CD4-positive, alpha-beta T cell treated with Interleukin-6 for 4 hours (primary cell): Measurements from ENCODE around the gene SPTBN2.
"Not testable (repeated sequence)": the region's sequence is repeated elsewhere in the genome, so short reads cannot be mapped to it uniquely, and the experiment has no call there.

Experiments
- DNase-seq: peaks from one replicate; pipeline ENCODE4 v3.0.0-alpha.2; 2020; ENCODE audit warnings: mixed read lengths

Gene SPTBN2

GRCh38 chr11:66683877-66684276 is 45.1 kb downstream of the SPTBN2 start:
- no peak for DNase-seq

DNA sequence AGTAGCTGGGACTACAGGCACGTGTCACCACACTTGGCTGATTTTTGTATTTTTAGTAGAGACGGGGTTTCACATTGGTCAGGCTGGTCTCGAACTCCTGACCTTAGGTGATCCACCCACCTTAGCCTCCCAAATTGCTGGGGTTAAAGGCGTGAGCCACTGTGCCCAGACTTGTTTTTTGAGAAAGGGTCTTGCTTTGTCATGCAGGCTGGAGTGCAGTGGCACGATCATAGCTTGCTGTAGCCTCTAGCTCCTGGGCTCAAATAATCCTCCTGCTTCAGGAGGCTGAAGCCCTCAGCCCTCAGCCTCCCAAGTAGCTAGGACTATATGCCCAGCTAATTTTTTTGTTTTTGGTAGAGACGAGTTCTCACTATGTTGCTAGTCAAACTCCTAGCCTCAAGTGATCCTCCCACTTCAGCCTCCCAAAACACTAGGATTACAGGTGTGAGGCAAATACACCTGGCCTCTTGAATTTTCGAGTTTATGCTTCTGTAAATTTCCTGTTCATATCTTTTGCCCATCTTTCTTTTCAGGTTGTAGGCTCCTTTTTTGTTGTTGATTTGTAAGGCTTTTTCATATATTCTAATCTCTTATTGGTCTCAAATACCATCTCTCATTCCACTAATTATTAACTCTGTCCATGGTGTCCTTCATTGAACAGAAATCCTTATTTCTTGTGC is 47.9 kb downstream of the SPTBN2 start:
- no peak for DNase-seq

GRCh38 chr11:66677599-66678375 is 51.2 kb downstream of the SPTBN2 start, which contains the start of gene RBM4B:
Gene RBM4B, minus strand, starts transcription at chr11:66677887. Its CDS starts 808 bp downstream, at chr11:66677079.
- DNase-seq = peak; percentile 97

GRCh38 chr11:66676931-66677598 is 52.0 kb downstream of the SPTBN2 start:
- DNase-seq = no peak

DNA sequence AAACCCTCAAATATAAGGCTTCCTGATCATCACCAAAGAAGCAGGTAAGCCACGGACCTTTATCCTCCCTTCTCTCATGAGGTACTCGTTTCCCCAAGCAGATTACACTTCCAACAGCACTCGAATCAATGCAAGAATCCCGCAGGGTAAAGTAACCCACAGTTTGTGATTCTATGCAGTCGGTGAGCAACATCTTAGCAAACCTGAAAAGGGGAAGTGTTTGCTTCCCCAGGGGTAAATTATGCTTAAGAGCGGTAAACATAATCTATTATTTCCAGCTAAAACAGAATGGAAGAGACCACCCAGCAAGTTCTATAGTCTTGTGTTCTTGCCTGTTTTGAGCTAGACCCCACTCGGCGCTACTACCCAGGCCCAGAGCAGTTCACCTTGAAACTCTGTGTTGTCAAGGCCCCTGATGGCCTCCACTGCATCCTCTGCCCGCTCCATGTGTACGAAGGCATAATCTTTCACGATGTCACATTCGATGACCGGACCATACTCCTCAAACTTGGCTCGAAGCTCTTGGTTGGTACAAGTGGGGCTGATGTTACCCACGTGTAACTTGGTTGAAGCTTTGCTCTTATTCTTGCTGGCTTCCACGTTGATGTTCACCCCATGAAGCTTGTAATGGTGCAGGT is 52.6 kb downstream of the SPTBN2 start:
- DNase-seq = no peak

- DNase-seq = no peak
These were observed 53.9 kb downstream of the SPTBN2 start for GRCh38 chr11:66674964-66675602.

DNA sequence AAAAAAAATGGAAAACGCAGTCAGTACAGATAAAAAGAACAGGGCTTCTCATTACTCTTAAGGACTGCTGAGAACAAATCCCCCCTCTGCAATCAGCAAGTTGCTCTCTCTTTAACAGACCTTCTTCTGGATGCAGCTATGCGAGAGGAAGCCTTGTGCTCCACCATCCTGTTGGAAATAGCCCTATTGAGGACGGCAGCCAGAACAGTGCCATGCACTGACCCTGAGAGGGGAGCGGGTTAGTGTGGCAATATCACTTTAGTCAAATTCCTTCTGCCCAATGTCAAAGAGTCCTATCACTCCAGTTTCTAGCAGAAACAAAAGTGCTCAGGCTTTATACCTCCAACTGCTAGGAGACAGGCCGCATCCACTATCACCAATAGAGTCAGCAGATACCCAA is 58.2 kb downstream of the SPTBN2 start:
- DNase-seq = no peak

- no peak for DNase-seq
These were observed 63.6 kb downstream of the SPTBN2 start for GRCh38 chr11:66665369-66665768.

DNA sequence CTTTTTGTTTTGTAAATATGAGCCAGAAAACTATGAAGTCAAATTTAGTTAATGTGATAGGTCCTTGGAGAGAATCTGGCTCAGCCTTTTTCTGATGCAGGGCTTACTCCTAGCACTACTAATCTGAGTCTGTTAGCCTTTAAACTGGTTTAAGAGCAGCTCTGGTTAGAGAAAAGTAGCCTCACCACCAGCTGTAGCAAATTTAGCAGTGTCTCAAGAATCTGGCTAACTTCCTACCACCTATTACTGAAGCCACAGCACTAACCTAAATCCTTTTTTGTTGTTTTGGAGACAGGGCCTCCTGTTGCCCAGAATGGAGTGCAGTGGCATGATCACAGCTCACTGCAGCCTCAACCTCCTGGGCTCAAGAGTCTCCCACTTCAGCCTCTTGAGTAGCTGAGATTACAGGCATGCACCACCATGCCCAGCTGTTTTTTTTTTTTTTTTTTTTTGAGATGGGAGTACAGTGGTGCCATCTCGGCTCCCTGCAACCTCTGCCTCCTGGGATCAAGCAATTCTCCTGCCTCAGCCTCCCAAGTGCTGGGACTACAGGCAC is 65.2 kb downstream of the SPTBN2 start:
- DNase-seq = no peak

GRCh38 chr11:66659763-66660162 is 69.3 kb downstream of the SPTBN2 start:
- no peak for DNase-seq

GRCh38 chr11:66653123-66653522 is 75.9 kb downstream of the SPTBN2 start:
- no peak for DNase-seq

DNA sequence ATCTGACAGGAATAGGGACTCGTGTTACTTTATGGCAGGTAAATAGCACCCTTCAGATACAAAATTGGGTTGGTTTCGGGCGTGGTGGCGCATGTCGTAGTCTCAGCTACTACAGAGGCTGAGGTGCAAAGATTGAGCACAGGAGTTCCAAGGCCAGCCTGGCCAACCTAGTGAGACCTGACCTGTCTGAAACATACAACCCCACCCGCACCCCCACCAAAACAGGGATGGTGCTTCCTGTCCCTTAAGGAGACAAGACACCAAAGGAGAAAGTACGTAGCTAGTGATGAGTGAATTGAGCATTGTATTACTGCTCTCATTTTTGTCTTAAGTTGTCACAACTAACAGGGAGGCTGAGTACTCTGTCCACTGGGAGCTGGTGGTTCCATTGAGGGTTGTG is 76.4 kb downstream of the SPTBN2 start:
- no peak for DNase-seq

GRCh38 chr11:66651016-66651415 is 78.0 kb downstream of the SPTBN2 start:
- no peak for DNase-seq

GRCh38 chr11:66649903-66650302 is 79.1 kb downstream of the SPTBN2 start:
- DNase-seq = no peak

GRCh38 chr11:66646828-66647227 is 82.2 kb downstream of the SPTBN2 start:
- DNase-seq = no peak

GRCh38 chr11:66643745-66644437 is 85.1 kb downstream of the SPTBN2 start:
- no peak for DNase-seq

DNA sequence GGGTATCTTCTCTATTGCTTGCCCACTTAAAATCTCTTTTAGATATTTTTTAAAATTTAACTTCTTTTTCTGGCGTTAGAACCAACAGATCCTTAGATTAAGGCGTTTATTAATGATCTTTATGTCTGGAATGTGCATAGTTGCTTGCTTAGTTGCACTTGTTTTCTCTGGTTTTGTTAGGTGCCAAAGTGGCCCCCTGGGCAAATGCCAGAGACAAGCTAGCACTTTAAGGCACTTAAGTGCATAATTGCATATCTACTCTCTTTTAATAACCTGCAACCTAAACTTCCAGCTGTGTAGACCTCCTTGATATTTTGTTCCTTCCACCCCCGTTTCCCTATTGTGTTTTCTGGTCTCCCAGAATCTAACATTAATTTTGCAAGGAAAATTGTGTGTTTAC is 87.2 kb downstream of the SPTBN2 start:
- no peak for DNase-seq

- not testable (repeated sequence) for DNase-seq
These were observed 89.1 kb downstream of the SPTBN2 start for GRCh38 chr11:66639814-66640340.

DNA sequence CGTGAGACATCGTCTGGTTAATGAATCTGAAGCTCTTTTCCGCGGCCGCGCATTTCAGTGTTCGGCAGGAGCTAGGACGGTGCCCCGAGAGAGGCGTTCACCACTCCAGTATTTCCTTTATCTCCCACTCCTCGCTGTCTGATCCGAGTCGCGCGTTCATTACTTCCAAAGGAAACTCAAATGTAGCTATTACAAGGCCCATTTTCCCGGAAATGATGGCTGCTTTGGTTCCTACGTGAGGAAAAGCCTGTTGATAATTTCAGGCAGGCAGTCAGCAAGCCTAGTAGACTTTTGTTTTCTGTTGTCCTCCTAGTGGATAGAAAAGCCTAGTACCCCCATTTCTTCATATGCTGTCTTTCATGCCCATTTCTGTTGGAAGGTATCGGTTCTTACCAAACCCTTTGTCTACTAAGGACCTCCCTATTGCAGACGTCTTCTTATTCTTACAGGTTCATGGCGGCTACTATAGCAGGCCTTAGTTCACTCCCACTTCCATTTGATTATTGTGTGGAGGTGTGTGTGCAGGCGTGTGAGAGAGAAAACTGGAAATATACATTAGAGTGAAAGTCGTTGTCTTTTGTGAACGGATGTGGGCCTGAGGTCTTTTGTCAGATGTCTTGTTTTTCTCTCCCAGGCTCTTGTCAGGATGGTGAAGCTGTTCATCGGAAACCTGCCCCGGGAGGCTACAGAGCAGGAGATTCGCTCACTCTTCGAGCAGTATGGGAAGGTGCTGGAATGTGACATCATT is 89.8 kb downstream of the SPTBN2 start:
- peak; percentile 31 for DNase-seq

DNA sequence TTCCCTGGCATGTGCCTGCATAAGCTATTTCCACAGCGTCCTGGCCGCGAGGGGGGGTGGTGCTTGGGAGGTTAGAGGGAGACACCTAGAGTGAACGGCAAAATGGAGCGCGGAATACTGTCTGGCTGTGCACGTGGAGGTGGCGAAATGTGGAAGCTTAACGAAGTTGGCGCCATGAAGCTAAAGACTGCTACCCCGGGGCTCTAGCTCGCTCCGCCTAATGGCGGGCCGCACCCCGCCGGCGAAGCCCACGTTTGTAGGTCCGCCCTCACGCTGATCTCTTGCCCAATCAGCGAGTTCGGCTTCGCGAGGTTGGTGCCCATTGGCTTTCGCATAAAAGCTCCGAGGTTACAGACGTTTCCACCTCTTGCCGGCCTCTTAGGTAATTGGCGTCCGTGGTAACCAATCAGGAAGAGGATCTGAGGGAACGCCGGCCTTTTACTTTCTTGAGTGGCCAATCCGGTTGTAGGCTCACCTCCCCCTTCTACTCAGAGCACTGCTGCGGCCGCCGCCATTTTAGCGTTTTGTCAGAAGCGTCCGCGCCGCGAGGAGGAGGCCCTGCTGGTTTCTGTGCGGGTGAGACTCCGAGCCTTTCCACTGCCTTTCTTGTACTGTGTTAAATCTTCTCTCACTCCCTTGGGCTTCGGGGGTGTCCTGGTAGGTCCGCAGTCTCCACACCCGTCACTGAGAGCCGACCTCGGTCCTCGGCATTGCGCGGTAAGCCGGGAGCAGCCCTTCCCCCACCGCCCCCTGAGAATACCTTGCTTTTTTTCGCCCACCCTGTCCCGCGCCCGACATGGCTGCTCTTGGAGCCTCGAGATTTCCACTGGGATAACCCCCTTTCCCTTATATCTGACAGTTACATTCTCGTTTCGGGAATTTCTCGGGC is 90.6 kb downstream of the SPTBN2 start, which contains the start of gene RBM4:
RBM4 (plus strand) TSS at position 527 of the 889 bp plus-strand sequence. CDS start 1,009 bp downstream, outside the sequence.
- DNase-seq = peak; percentile 95
